Kidney (tissue), 22 donors: ENCODE results near the gene MTERF2. TPM values are rescaled to one million over a fixed set of nuclear protein-coding genes. Genes with fewer than 3 reads are reported as not detected.

Experiments
- DNase-seq, 5 donors: peaks; one replicate each; pipeline ENCODE4 v3.0.0-alpha.2; 2013 to 2020
- FAIRE-seq: peaks from 2 replicates; lab custom pipeline; 2012; peaks lifted over from hg19 to GRCh38; lab: Jason Lieb, UNC
- H3K27ac ChIP-seq, 2 donors: one replicate each; pipeline ENCODE4 v1.7.0; 2013; ENCODE audit warnings: low read depth in 2 of 2, low read length in 2 of 2, inconsistent platforms in 1 of 2
- H3K27me3 ChIP-seq: one replicate; pipeline ENCODE4 v1.7.1; 2013; ENCODE audit warnings: low read length, inconsistent platforms; ENCODE audit not compliant: control insufficient read depth, insufficient read depth
- H3K36me3 ChIP-seq, 3 donors: one replicate each; pipeline versions ENCODE4 v1.7.0 to v1.7.1; 2013; ENCODE audit warnings: low read length in 3 of 3, control low read depth in 1 of 3, inconsistent platforms in 1 of 3; ENCODE audit not compliant: insufficient read depth in 3 of 3, control insufficient read depth in 2 of 3
- H3K4me1 ChIP-seq, 3 donors: one replicate each; pipeline versions ENCODE4 v1.7.0 to v1.7.1; 2013; ENCODE audit warnings: low read length in 3 of 3, inconsistent platforms in 1 of 3, low read depth in 1 of 3; ENCODE audit not compliant: control insufficient read depth in 2 of 3, insufficient read depth in 2 of 3
- H3K4me3 ChIP-seq, 3 donors: one replicate each; pipeline versions ENCODE4 v1.7.0 to v1.8.1; 2013; ENCODE audit warnings: low read length in 3 of 3, control low read depth in 1 of 3, inconsistent platforms in 1 of 3
- H3K9ac ChIP-seq, 3 donors: one replicate each; pipeline versions ENCODE4 v1.7.0 to v1.7.1; 2013; ENCODE audit warnings: low read length in 3 of 3, control low read depth in 1 of 3, inconsistent platforms in 1 of 3
- H3K9me3 ChIP-seq, 3 donors: one replicate each; pipeline versions ENCODE4 v1.7.0 to v1.7.1; 2013; ENCODE audit warnings: low read length in 3 of 3, control low read depth in 1 of 3, inconsistent platforms in 1 of 3; ENCODE audit not compliant: control insufficient read depth in 2 of 3, insufficient read depth in 1 of 3
- CTCF ChIP-seq: IDR thresholded peaks from 3 replicates; pipeline ENCODE4 v1.5.1; 2012; ENCODE audit warnings: mild to moderate bottlenecking, moderate library complexity, borderline replicate concordance; ENCODE audit not compliant: insufficient read depth; ENCODE audit errors: extremely low read depth
- intact Hi-C: fragments of 100-400 bp; cut with DNase I; formaldehyde crosslinking; loops from one replicate; pipeline ENCODE4 v1.11.1; 2022
- long read RNA-seq, 10 donors: library from polyadenylated mRNA in 1 of 10; unstranded in 1 of 10; transcript quantifications; one replicate each; pipeline ENCODE4 v2.0.0 and lab custom pipeline, GENCODE V29; 2021 to 2026
- polyA plus RNA-seq: library from polyadenylated mRNA; stranded (reverse); fragments of 350-450 nt; fragmentation: Illumina TruSeq; extraction: RNeasy Lipid Tissue Mini Kit (QIAGEN cat#74804); gene quantifications from one replicate; pipeline ENCODE4 v1.2.3, GENCODE V29; 2014; ENCODE audit warnings: low read depth, low replicate concordance; ENCODE audit not compliant: insufficient read depth
- total RNA-seq: library from RNA; stranded (reverse); fragmentation: NEBNext Ultra II Directional; extraction: Animal tissue kit (Norgen Biotek cat#: 25700); gene quantifications from one replicate; pipeline ENCODE4 v1.2.1, GENCODE V29; 2021
- donor health status: control.
- donor health status: control.
- donor health status: control.
- donor health status: control.
- donor health status: control.
- donor health status: DM: yes; HTN: yes; CAD: no.
- donor health status: Normal renal cell carcinoma (clear cell type).

Gene MTERF2
- total RNA-seq (15.0 TPM), polyA plus RNA-seq (26.2 TPM)
- long read RNA-seq, donor 1, partial matches to known transcripts = 0 of 8 reads
- long read RNA-seq, donor 1, other reads (novel, unspliced or antisense) = 0 of 8 reads
- long read RNA-seq, donor 2, transcript MTERF2-207 (2 exons, 3,235 nt) = major isoform, 8 of 11 reads
- long read RNA-seq, donor 2, partial matches to known transcripts = 0 of 11 reads
- long read RNA-seq, donor 2, other reads (novel, unspliced or antisense) = 0 of 11 reads
- long read RNA-seq, donor 3, transcript MTERF2-207 (2 exons, 3,235 nt) = major isoform, 8 of 15 reads
- long read RNA-seq, donor 3, partial matches to known transcripts = 0 of 15 reads
- long read RNA-seq, donor 3, other reads (novel, unspliced or antisense) = 0 of 15 reads
- long read RNA-seq, donor 4, partial matches to known transcripts = 0 of 8 reads
- long read RNA-seq, donor 4, other reads (novel, unspliced or antisense) = 0 of 8 reads
- long read RNA-seq, donor 5, partial matches to known transcripts = 0 of 2 reads
- long read RNA-seq, donor 5, other reads (novel, unspliced or antisense) = 0 of 2 reads
- long read RNA-seq, donor 6, transcript MTERF2-201 (3 exons, 1,790 nt) = major isoform, 15 of 18 reads
- long read RNA-seq, donor 6, partial matches to known transcripts = 0 of 18 reads
- long read RNA-seq, donor 6, other reads (novel, unspliced or antisense) = 0 of 18 reads
- long read RNA-seq, donor 7, partial matches to known transcripts = 0 of 11 reads
- long read RNA-seq, donor 7, other reads (novel, unspliced or antisense) = 2 of 11 reads
- long read RNA-seq, donor 8, transcript MTERF2-201 (3 exons, 1,790 nt) = major isoform, 5 of 9 reads
- long read RNA-seq, donor 8, partial matches to known transcripts = 0 of 9 reads
- long read RNA-seq, donor 8, other reads (novel, unspliced or antisense) = 0 of 9 reads
- long read RNA-seq, donor 9, transcript MTERF2-201 (3 exons, 1,790 nt) = major isoform, 5 of 8 reads
- long read RNA-seq, donor 9, partial matches to known transcripts = 0 of 8 reads
- long read RNA-seq, donor 9, other reads (novel, unspliced or antisense) = 0 of 8 reads
- long read RNA-seq, donor 10, transcript MTERF2-207 (2 exons, 3,235 nt) = major isoform, 6 of 9 reads
- long read RNA-seq, donor 10, partial matches to known transcripts = 0 of 9 reads
- long read RNA-seq, donor 10, other reads (novel, unspliced or antisense) = 0 of 9 reads

GRCh38 chr12:106986625-106987389, at the start of gene MTERF2:
Gene MTERF2, minus strand, starts transcription at chr12:106987146. Its CDS starts 8,432 bp downstream, at chr12:106978714.
- FAIRE-seq = no peak

GRCh38 chr12:107035733-107036132, 48.8 kb upstream of the MTERF2 start:
- Histone ChIP-seq H3K27ac (no peak overlapping the region), H3K4me1 (peaks cover 0 to 4% (median 0%) of the 10 kb centered on the region in 3 donors), H3K9ac (no peak overlapping the region), H3K27me3 (no peaks in the 10 kb centered on the region), H3K4me3 (no peak overlapping the region), H3K36me3 (no peaks in the 10 kb centered on the region), H3K9me3 (no peaks in the 10 kb centered on the region)
- TF ChIP-seq CTCF = no peak
- DNase-seq (no peak), FAIRE-seq (no peak)
- intact Hi-C loops = no loop called here

More at GRCh38 chr12:106986625-106987389, at the start of gene MTERF2:
- H3K4me3 ChIP-seq = peak within 1 kb of the TSS; percentile 84 to 94 (median 87)
- no peaks in the 10 kb centered on the region for H3K27me3 ChIP-seq
- H3K9ac ChIP-seq = peak within 1 kb of the TSS; percentile 77 to 86 (median 78)
- H3K36me3 ChIP-seq = peaks cover 0 to 2% (median 0%) of the 10 kb centered on the region in 3 donors
- H3K4me1 ChIP-seq = peaks cover 0 to 16% (median 10%) of the 10 kb centered on the region in 3 donors
- intact Hi-C loops = no loop called here
- DNase-seq = peak; percentile 96 to 98 (median 97)
- TF ChIP-seq CTCF = no peak
- no peaks in the 10 kb centered on the region for H3K9me3 ChIP-seq
- peak within 1 kb of the TSS; percentile 83 for H3K27ac ChIP-seq
